ENCODE data around the gene CSN3. TPM values are rescaled to one million over a fixed set of nuclear protein-coding genes. Genes with fewer than 3 reads are reported as not detected.
"Not testable (repeated sequence)": the region's sequence is repeated elsewhere in the genome, so short reads cannot be mapped to it uniquely, and the experiment has no call there.

CSN3 gene
- not detected in 2 replicates for total RNA-seq

- intact Hi-C loops (cut with micrococcal nuclease) = not testable (repeated sequence)
Measured at GRCh38 chr4:70242297-70242696, at the start of gene CSN3. Gene CSN3 (plus strand): TSS chr4:70242597. CDS start chr4:70244820, 2,223 bp downstream.

- intact Hi-C loops (cut with micrococcal nuclease) = no loop called here
Measured at GRCh38 chr4:70192895-70193294, 49.5 kb upstream of the CSN3 start.

GRCh38 chr4:70195425-70195824 lies 47.0 kb upstream of the CSN3 start, which contains the start of gene ODAM:
Gene ODAM (plus strand): TSS chr4:70195725. CDS start chr4:70196544, 819 bp downstream.
- intact Hi-C loops (cut with micrococcal nuclease) = no loop called here

GRCh38 chr4:70196857-70197256 lies 45.5 kb upstream of the CSN3 start:
- intact Hi-C loops (cut with micrococcal nuclease) = no loop called here

GRCh38 chr4:70197842-70198241 lies 44.6 kb upstream of the CSN3 start:
- intact Hi-C loops (cut with micrococcal nuclease) = no loop called here

- intact Hi-C loops (cut with micrococcal nuclease) = no loop called here
Measured at GRCh38 chr4:70203601-70204000, 38.8 kb upstream of the CSN3 start.

GRCh38 chr4:70212752-70213151 lies 29.6 kb upstream of the CSN3 start:
- intact Hi-C loops (cut with micrococcal nuclease) = not testable (repeated sequence)

- intact Hi-C loops (cut with micrococcal nuclease) = not testable (repeated sequence)
Measured at GRCh38 chr4:70216109-70216508, 26.3 kb upstream of the CSN3 start.

GRCh38 chr4:70216550-70216949 lies 25.8 kb upstream of the CSN3 start:
- intact Hi-C loops (cut with micrococcal nuclease) = not testable (repeated sequence)

- intact Hi-C loops (cut with micrococcal nuclease) = not testable (repeated sequence)
Measured at GRCh38 chr4:70221389-70221788, 21.0 kb upstream of the CSN3 start.

GRCh38 chr4:70221818-70222217 lies 20.6 kb upstream of the CSN3 start:
- intact Hi-C loops (cut with micrococcal nuclease) = not testable (repeated sequence)

GRCh38 chr4:70225824-70226223 lies 16.6 kb upstream of the CSN3 start, which contains the start of gene FDCSP:
Gene FDCSP (plus strand): TSS chr4:70226124. CDS start chr4:70231195, 5,071 bp downstream.
- intact Hi-C loops (cut with micrococcal nuclease) = no loop called here

GRCh38 chr4:70236125-70236524 lies 6.3 kb upstream of the CSN3 start:
- intact Hi-C loops (cut with micrococcal nuclease) = no loop called here

GRCh38 chr4:70239131-70239883 lies 3.1 kb upstream of the CSN3 start:
- intact Hi-C loops (cut with micrococcal nuclease) = no loop called here

GRCh38 chr4:70239884-70240591 lies 2.4 kb upstream of the CSN3 start:
- intact Hi-C loops (cut with micrococcal nuclease) = no loop called here

GRCh38 chr4:70243091-70243490 lies 694 bp downstream of the CSN3 start:
- intact Hi-C loops (cut with micrococcal nuclease) = no loop called here

- intact Hi-C loops (cut with micrococcal nuclease) = no loop called here
Measured at GRCh38 chr4:70251250-70251944, 9.0 kb downstream of the CSN3 start.

- intact Hi-C loops (cut with micrococcal nuclease) = no loop called here
Measured at GRCh38 chr4:70251945-70252277, 9.5 kb downstream of the CSN3 start.

GRCh38 chr4:70269674-70270073 lies 27.3 kb downstream of the CSN3 start:
- intact Hi-C loops (cut with micrococcal nuclease) = no loop called here

GRCh38 chr4:70277121-70277520 lies 34.7 kb downstream of the CSN3 start:
- intact Hi-C loops (cut with micrococcal nuclease) = no loop called here

GRCh38 chr4:70280567-70280966 lies 38.2 kb downstream of the CSN3 start:
- intact Hi-C loops (cut with micrococcal nuclease) = no loop called here

- intact Hi-C loops (cut with micrococcal nuclease) = no loop called here
Measured at GRCh38 chr4:70288651-70289050, 46.3 kb downstream of the CSN3 start.
